HG03064 (cell line): ENCODE measurements around the gene OR52B2.

Source experiments
- ATAC-seq: cut with Tn5 transposase; IDR thresholded peaks from one replicate; pipeline ENCODE4 v1.9.1; 2021; ENCODE audit warnings: low read depth; ENCODE audit not compliant: unreplicated experiment

The OR52B2 gene

DNA sequence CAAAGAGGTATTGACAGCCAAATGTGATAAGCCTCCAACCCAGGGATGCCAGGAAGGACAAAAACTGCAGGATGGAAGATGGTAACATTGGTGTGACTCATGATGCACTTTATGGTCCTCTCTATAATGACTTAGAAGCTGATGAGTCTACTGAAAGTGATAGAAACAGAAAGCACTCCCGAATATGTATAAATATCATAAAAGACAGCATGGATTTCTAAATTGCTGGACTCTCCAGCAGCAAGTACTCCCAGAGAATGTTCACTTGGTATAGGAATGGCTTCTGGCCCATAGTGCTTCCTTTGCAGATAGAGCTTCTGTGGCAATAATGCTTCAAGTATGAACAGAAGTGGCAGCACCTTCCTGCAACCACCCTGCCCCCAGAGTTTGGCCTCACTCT is at the start of gene OR52B2:
TSS of gene OR52B2 (minus strand) at position 101 of the 400 bp plus-strand sequence. CDS start at position 101, 0 bp downstream.
- no peak for ATAC-seq

DNA sequence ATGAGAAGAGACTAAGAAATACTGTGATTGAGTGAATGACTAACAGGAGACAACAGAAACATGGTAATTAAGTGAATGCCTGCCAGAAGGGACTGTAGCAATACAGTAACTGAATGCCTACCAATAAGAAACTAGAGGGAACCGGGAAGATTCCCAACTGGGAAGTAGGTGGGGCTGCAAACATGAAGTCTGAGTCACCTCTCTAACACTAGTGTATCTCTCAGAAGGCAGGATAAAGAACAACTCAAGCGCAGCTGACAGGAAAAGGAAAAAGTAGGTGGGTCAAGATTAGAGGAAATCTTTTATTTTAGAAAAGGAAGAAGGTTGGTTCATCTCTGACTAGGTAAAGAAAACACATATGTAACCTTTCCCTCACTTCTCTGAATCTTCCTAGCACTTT is 49.2 kb upstream of the OR52B2 start:
- no peak for ATAC-seq

DNA sequence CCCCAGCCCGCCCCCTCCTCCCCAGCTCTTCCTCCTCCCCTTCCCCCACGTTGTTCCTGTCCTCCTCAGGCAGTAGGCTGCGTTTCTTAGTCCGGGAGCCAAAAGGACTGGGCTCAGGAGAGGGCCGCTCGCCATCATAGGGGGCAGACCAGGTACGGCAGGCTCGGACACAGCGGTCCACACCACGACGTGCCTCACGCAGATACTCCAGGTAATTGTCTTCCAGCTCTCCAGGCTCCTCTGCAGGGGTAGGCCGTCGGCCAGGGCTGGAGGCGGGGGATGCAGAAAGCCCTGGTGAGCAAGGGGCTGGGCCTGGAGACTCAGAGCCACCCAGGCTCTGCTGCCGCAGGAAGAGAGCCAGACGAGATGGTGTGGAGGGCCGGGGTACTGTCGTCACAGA is 47.6 kb upstream of the OR52B2 start:
- no peak for ATAC-seq

DNA sequence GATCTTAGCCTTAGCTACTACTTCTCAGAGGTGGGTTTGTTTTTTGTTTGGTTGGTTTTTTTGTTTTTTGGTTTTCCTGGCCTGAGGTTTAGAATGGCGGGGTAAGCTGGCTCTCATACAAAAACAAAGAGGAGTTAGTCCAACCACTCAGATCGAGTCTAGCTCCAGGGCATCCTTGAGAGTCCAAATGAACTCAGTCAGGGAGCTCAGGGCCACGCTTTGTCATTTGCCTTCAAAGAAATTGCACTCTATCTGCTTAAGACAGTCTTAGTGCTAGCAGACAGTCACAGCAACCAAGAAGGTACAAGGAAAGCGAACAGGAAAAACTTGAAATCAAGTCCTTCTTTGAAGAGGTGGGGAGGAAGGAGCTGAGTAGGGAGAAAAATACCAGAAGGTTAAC is 46.4 kb upstream of the OR52B2 start:
- ATAC-seq = no peak

DNA sequence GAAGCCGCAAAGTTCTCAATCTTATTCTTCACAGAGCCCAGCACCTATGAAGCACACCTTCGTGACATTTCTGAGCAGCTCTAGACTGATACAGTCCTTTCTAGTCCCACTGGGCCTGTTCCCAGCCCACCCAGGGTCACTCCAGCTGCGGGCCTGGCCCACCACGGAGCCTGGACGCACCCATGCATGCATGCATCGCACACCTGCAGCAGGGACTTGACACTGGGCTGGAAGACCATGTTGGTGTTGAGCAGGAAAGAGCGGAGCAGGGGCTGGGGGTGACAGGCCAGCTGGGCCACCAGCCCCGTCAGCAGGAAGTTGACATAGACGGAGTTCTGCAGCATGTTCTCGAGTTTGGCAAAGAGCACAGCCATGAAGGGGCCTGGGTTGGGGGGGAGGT is 44.4 kb upstream of the OR52B2 start:
- no peak for ATAC-seq

DNA sequence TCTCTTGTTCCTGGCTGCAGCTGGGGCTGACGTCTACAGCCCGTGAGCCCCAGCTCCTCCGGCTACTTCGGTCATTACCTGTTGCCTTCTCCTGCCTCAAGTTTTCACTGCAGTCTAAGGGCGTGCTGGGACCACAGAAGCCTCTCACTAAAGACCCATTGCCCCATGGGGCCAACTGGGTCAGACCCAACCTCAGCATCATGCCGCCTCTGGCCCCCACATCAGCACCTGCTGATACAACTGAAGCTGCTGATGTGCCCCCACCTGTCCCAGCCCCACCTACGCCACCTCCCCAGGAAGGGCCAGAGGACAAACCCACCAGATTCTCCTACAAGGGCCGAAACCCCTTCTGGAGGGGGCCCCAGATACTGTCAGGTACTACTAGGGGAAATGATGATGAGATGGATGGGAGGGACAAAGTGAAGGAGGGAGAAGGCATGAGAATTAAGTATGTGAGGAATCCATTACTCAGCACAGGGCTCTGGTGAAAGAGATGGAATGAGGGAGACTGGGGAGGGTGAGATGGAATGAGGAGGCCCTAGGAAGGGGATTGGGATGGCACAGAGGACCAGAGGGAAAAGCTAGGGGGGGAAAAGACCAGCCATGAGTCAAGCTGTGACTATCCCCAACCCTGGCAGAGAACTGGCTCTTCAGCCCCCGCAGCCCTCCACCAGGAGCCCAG is 40.3 kb upstream of the OR52B2 start:
- no peak for ATAC-seq

DNA sequence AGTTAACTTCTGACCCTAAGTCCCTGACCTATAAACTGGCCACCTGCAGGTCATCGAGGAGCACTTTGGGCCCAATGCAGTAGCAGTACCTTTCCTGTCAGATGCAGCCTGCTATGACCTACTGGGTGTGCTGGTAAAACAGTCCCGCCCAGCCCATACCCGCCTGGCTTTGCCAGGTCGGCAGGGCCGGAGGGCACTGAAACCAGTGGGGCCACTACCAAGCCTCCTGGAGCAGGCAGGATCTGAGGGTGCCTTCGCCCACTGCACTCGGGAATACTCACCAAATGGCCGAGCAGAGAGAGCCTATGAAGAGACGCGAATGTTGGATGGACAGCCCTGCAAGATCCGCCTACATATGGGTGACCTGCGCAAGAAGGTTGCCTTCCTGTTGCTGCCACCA is 39.7 kb upstream of the OR52B2 start:
- ATAC-seq = no peak

DNA sequence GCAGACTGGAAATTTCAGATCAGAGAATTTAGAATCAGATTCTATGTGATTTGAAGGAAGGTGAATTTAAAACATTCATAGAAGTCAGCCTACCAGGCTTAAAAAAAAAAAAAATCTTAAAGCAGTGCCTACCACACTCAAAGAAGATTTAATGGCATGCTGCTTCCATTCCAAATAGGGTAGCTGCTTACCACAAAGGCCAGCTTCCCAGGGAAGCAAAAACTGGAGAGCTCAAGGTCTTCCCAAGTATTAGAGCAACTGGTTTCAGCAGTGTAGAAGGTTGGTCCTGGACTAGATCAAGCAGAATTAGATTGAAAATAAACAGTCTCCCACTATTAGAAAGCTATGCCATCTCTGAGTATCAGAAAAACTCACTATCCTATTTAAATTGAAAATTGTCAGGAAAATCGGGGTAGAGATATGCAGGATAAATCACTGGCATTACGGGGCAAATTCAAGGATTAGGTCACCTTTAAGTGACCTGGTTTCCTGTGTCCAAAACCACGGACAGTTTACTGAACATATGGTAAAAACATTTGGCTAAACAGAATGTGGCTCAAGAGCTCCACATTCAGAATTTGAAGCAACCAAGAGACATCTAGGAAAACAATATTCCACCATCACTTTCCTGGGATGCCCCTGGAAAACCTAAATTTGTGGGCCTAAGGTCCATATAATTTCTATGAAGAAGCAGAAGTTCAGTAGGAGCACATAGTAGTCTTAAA is 36.5 kb upstream of the OR52B2 start:
- ATAC-seq = no peak

DNA sequence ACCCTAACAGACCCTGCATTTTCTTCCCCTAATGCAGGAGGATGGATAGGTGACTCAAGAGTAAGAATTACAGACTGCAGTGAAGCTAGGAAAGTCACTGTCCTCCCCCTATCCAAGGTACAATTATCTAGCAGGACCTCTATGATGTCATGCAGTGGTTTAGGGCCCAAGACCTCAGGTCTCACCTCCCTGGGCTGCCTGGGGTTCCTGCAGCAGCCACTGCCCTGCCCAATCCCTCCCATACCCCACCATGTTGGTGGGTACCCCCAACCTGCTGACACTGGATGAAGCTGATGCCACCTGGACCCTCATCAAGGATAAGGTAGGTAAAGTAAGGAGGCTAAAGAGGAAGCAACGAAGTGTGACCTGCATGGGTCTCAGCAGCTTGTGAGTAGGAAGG is 35.2 kb upstream of the OR52B2 start, which contains the start of gene C11orf42:
TSS of gene C11orf42 (plus strand) at position 192 of the 400 bp plus-strand sequence. CDS start at position 251, 59 bp downstream.
- ATAC-seq = no peak

DNA sequence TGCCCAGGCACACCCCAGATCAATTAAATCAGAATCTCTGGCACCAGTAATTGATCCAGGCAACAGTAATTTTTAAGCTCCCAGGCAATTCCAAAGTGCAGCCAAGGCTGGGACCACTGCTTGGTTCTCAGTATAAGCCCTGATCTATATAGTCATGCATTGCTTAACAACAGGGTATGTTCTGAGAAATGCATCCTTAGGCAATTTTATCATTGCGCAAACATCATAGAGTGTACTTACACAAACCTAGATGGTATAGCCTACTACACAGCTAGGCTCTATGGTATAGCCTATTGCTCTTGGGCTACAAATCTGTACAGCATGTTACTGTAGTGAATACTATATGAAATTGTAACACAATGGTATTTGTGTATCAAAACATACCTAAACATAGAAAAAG is 34.6 kb upstream of the OR52B2 start:
- ATAC-seq = no peak

DNA sequence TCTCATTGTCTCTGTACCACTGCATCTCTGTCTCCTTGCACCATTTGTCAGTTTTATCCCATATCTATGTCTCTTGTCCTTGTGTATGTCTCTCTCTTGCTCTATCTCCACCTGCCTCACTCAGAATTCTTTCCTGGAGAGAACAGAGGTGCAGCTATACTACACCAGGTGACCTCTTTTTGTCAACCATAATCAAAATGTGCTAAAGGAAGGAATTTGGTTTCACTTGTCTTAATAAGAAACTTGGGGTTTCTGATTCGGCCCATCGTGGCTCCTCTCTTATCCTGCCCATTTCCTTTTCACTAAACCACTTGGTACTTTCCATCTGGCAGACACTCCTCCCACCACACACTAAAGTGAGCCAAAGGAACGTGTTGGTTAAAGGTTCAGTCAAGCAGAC is 33.2 kb upstream of the OR52B2 start:
- peak; percentile 77 for ATAC-seq

DNA sequence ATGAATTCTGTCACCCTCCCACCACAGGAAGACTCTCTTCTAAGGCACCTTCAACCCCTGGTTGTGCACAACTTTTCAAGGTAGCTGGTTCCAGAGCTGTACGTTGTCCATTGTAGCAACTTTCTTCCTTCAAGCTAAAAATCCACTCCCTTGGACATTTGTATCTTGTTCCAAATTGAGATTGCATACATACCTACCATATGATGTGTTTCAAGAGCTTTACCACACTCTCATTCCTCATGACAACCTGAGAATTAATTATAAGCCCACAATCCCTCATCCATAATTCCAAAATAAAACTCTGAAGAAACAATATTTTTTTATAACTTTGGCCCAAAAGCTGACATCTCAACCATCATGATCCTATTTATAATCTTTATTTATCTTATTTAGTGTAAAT is 31.9 kb upstream of the OR52B2 start:
- no peak for ATAC-seq

DNA sequence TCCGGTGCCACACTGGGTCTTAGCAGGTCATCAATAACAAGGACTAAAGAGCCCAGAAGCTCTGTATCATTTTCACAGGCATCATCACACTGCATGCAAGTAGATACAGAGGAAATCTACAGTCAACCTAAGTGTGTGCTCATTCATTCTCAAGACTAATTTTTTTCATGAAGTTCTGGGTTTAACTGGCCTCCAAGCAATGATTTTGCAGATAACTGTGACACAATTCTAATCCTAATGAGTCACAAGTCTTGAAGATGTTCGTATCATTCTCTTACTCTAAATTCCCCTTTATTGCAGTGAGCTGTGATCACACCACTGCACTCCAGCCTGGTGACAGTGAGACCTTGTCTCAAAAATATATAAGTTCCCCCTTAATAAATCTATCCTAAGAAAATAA is 31.4 kb upstream of the OR52B2 start:
- ATAC-seq = no peak

DNA sequence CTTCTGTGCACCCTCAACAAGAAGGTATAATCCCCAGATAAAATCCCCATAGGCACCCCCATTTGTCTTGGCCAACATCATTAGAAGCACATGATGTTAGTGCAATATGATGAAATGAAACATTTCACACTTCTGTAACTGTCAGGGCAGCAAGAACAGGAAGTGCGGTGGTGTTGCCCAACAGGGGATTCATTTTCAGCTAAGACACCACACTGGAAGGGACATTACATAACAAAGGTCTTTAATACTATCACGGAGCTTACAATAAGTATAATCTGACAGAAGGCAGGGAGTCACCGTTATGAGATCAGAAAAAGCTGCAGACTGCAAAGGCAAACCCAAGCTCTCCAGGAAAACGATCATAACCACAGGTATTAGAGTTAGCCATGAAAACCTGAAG is 30.8 kb upstream of the OR52B2 start:
- no peak for ATAC-seq

DNA sequence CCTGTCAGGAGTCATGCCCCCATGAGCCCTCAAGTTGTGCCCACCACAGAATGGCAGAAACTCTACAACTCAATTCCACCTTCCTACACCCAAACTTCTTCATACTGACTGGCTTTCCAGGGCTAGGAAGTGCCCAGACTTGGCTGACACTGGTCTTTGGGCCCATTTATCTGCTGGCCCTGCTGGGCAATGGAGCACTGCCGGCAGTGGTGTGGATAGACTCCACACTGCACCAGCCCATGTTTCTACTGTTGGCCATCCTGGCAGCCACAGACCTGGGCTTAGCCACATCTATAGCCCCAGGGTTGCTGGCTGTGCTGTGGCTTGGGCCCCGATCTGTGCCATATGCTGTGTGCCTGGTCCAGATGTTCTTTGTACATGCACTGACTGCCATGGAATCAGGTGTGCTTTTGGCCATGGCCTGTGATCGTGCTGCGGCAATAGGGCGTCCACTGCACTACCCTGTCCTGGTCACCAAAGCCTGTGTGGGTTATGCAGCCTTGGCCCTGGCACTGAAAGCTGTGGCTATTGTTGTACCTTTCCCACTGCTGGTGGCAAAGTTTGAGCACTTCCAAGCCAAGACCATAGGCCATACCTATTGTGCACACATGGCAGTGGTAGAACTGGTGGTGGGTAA is 29.2 kb upstream of the OR52B2 start, which contains the start of gene OR52W1:
TSS of gene OR52W1 (plus strand) at position 51 of the 637 bp plus-strand sequence. CDS start at position 51, 0 bp downstream.
- ATAC-seq = no peak

DNA sequence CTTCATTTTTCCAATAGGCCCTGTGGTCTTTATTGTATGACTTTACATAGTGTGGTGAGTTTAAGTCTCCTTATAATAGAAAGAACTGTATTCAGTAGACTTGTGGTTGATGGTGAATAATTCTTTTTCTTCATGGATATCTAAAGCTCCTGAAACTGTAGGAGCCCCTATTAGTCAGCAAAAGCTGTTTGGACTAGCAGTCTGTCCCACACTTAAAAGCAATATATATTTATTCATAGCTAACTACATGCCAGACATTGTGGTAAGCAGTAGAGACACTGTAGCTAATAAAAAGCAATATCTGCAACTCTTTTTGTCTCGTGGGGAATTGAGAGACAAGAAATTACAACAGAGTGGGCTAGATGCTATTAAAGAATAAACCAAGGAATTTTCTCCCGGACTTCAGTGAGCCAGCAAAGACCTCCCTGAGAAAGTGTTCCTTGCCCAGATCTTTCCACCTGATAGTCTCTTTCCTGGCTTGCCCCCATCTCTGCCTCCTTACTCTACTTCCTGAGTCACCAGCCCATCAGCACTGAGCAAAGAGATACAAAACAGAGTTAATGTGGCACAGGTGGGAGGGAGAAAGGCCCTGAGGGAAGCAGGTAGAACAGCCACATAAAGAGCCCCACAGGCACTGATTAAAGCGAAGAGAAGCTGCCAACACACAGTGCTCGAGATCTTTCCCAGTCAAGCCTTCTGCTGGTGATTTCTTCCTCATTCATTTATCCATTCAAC is 27.5 kb upstream of the OR52B2 start:
- no peak for ATAC-seq

DNA sequence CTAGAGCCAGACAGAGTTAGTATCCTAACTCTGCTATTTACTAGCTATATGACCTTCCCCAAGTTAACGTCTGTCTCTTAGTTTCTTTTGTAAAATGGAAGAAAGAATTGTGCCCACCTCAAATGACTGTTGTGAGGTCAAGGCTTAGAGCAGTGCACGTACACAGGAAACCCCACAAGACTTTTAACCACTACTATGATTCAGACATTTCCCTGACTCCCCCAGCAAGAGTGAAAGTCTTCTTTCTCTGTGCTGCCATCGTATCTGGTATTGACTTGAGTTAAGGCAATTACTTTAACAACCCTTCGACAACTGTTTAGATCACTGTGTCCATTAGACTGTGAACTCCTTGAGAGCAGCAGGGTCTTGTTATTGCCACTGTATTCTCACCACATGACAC is 26.3 kb upstream of the OR52B2 start:
- no peak for ATAC-seq

DNA sequence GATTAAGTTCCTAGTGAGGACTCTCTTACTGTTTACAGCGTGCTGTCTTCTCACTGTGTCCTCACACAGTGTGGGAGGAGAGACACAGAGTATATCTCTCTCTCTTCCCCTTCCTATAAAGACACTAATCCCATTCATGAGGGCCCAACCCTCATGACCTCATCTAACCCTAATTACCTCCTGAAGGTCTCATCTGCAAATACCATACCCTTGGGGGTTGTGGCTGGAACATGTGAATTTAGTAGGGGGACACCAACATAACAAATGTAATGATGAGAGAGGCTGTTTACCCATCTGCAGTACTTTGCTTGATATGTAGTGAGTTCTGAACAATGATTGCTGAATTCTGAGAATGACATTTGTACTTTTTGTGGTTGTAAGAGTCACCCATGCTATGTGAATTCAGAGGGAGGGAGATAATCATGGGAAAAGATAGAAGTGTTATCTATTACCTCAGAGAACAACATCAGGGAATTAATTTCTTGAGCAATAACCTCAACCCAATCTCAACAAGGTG is 24.0 kb upstream of the OR52B2 start:
- ATAC-seq = no peak

DNA sequence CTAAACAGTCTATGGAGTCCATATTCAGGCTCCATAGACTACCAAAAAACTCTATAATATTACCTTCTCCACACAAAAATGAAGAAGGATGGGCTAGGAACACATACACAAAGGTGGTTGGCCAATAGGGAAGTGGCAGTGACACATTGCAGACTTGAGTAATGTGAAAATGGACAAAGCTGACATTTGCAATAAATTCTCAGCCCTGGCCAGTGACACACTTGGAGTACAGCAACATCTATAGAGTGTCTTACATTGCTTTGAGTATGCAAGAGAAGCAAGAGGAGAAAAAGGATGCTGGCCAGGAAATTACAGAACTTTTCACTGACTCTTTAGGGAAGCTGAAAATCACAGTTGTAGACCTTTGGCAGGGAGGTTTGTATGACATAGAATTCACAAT is 21.6 kb upstream of the OR52B2 start:
- no peak for ATAC-seq

DNA sequence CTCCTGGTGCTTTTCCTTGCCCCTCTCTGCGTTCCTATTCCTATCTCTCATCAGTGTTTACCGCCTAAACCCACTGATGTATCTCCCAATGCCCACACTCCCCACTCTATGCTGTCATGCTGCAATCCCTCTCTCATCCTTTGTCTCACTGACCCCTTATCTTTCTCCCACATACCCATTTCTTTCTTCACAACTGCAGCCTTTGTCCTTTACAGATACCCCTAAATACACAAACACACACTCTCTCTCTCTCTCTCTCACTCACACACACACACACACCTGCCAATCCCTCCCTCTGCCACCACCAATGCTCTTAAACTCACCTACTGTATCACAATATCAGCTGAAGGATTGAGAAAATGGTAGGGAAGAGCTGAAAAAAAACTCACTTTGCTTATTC is 5.3 kb upstream of the OR52B2 start:
- no peak for ATAC-seq
